Prostate gland (tissue), 2 donors: Measurements from ENCODE around the gene CLP1. TPM values are rescaled to one million over a fixed set of nuclear protein-coding genes. Genes with fewer than 3 reads are reported as not detected.

ENCODE experiments used
- DNase-seq: peaks from one replicate; pipeline ENCODE4 v3.0.0-alpha.2; 2019; ENCODE audit warnings: low spot score
- H3K27ac ChIP-seq, 2 donors: fragments of 200-600 bp; sonication (generic); 2 replicates each; pipeline ENCODE4 v1.5.1; 2017 to 2019
- H3K27me3 ChIP-seq: fragments of 200-600 bp; sonication (generic); replicated peaks from 2 replicates; pipeline ENCODE4 v1.5.1; 2019; ENCODE audit not compliant: insufficient read depth
- H3K36me3 ChIP-seq, 2 donors: fragments of 200-600 bp; sonication (generic); 1 replicate in 1 of 2; 2 replicates in 1 of 2; pipeline versions ENCODE4 v1.5.1 to v1.8.1; 2017 to 2019
- H3K4me1 ChIP-seq: fragments of 200-600 bp; sonication (generic); replicated peaks from 2 replicates; pipeline ENCODE4 v1.5.1; 2019
- H3K4me3 ChIP-seq, 2 donors: fragments of 200-600 bp; sonication (generic); 2 replicates each; pipeline ENCODE4 v1.5.1; 2017 to 2019
- H3K9me3 ChIP-seq: fragments of 200-600 bp; sonication (generic); 2 replicates; pipeline ENCODE4 v1.5.1; 2017
- CTCF ChIP-seq, 4 experiments: fragments of 200-600 bp in 2 of 4; fragments of 450-650 bp in 2 of 4; sonication (generic) in 2 of 4; IDR thresholded peaks; 1 replicate in 3 of 4; 2 replicates in 1 of 4; pipeline ENCODE4 v1.5.1; 2016 to 2019; ENCODE audit warnings: antibody characterized with exemption in 4 of 4, mild to moderate bottlenecking in 2 of 4, moderate library complexity in 2 of 4
- POLR2A ChIP-seq: fragments of 450-650 bp; IDR thresholded peaks from one replicate; pipeline ENCODE4 v1.6.1; 2016; ENCODE audit warnings: antibody characterized with exemption, mild to moderate bottlenecking
- POLR2AphosphoS5 ChIP-seq: sonication (generic); formaldehyde crosslinking; IDR thresholded peaks from one replicate; pipeline ENCODE4 v1.6.1; 2017; ENCODE audit warnings: antibody characterized with exemption
- WGBS: methylation state at CpG from one replicate; pipeline ENCODE4 v1.1.5; 2018; 5-methylcytosine and 5-hydroxymethylcytosine counted together
- intact Hi-C: fragments of 100-400 bp; cut with DNase I; formaldehyde crosslinking; loops from one replicate; pipeline ENCODE4 v1.14.2; 2022
- total RNA-seq, 2 donors: library from RNA; depleted of rRNA; stranded (reverse); fragments of >200 nt; gene quantifications; one replicate each; pipeline ENCODE4 v1.1.0, GENCODE V29; 2016

The CLP1 gene
- total RNA-seq, 2 donors from 2014 or later: 9.3 to 11.0 TPM

GRCh38 chr11:57667117-57667735 is 9.7 kb downstream of the CLP1 start:
- TF ChIP-seq CTCF (IDR thresholded peaks at IDR 0.05) (no peak), POLR2A (no peak)

GRCh38 chr11:57667736-57668433 is 10.3 kb downstream of the CLP1 start, which contains the start of gene ZDHHC5:
TSS of gene ZDHHC5 (plus strand) at chr11:57668114. CDS start at chr11:57673091, 4,977 bp downstream.
- H3K27ac ChIP-seq: peak within 1 kb of the TSS; percentile 97 to 99
- H3K36me3 ChIP-seq: peaks cover 0 to 2% of the 10 kb centered on the region in 2 donors
- intact Hi-C loops: loop anchor here (5.0 kb wide), 2 partner anchors 44 to 94 kb away; partner anchors contain the start of genes CTNND1, MED19 and TMX2

More at GRCh38 chr11:57667117-57667735, 9.7 kb downstream of the CLP1 start:
- WGBS: under 1% methylated on average over 29 of the region's 29 CpGs
- Histone ChIP-seq H3K27me3 (no peaks in the 10 kb centered on the region), H3K4me1 (no peaks in the 10 kb centered on the region), H3K27ac (peak overlapping the region; percentile 97 to 99), H3K9me3 (no peaks in the 10 kb centered on the region), H3K36me3 (no peaks in the 10 kb centered on the region), H3K4me3 (peak overlapping the region; percentile 81 to 99)
- peak; percentile 98 for DNase-seq
- intact Hi-C loops: loop anchor here (5.0 kb wide), 2 partner anchors 45 to 95 kb away; partner anchors contain the start of genes CTNND1, MED19 and TMX2

GRCh38 chr11:57668434-57668782 is 10.8 kb downstream of the CLP1 start:
- WGBS: 0% methylated on average over 31 of the region's 31 CpGs
- no peaks in the 10 kb centered on the region for H3K4me1 ChIP-seq
- H3K9me3 ChIP-seq: no peaks in the 10 kb centered on the region
- peaks cover 0 to 4% of the 10 kb centered on the region in 2 donors for H3K36me3 ChIP-seq
- DNase-seq: peak; percentile 21
- peak overlapping the region; percentile 97 to 99 for H3K27ac ChIP-seq
- intact Hi-C loops: loop anchor here (5.0 kb wide), 2 partner anchors 44 to 94 kb away; partner anchors contain the start of genes CTNND1, MED19 and TMX2
- H3K4me3 ChIP-seq: peak overlapping the region; percentile 81 to 99
- TF ChIP-seq CTCF (IDR thresholded peaks at IDR 0.05) (no peak), POLR2AphosphoS5 (no peak), POLR2A (no peak)
- H3K27me3 ChIP-seq: no peaks in the 10 kb centered on the region

More at GRCh38 chr11:57667736-57668433, 10.3 kb downstream of the CLP1 start, which contains the start of gene ZDHHC5:
- H3K4me1 ChIP-seq: no peaks in the 10 kb centered on the region
- H3K27me3 ChIP-seq: no peaks in the 10 kb centered on the region
- peak; percentile 99 for DNase-seq
- WGBS: under 1% methylated on average over 96 of the region's 96 CpGs
- peak within 1 kb of the TSS; percentile 81 to 99 for H3K4me3 ChIP-seq
- TF ChIP-seq POLR2AphosphoS5: peak; percentile 88
- peak; percentile 72 for TF ChIP-seq POLR2A
- peak; percentile 56 to 85 (median 73) for TF ChIP-seq CTCF (IDR thresholded peaks at IDR 0.05)
- no peaks in the 10 kb centered on the region for H3K9me3 ChIP-seq

GRCh38 chr11:57674251-57674650 is 16.7 kb downstream of the CLP1 start:
- TF ChIP-seq CTCF (IDR thresholded peaks at IDR 0.05): no peak
- no peak for TF ChIP-seq POLR2A
- TF ChIP-seq POLR2AphosphoS5: no peak

More at GRCh38 chr11:57674251-57674650, 16.7 kb downstream of the CLP1 start:
- H3K27me3 ChIP-seq: no peaks in the 10 kb centered on the region
- DNase-seq: no peak
- intact Hi-C loops: no loop called here
- peaks cover 0 to 4% of the 10 kb centered on the region in 2 donors for H3K36me3 ChIP-seq
- no peaks in the 10 kb centered on the region for H3K9me3 ChIP-seq
- no peak overlapping the region for H3K4me3 ChIP-seq
- H3K27ac ChIP-seq: peak overlapping the region; percentile 64 to 82
- H3K4me1 ChIP-seq: peaks cover 9% of the 10 kb centered on the region
